ENCODE measurements around the gene SERP2.

SERP2 gene

GRCh38 chr13:44389876-44390275 is 16.3 kb downstream of the SERP2 start:
- no peak for DNase-seq

- DNase-seq: no peak
Measured at GRCh38 chr13:44393391-44393790, 19.8 kb downstream of the SERP2 start.

GRCh38 chr13:44394658-44395057 is 21.0 kb downstream of the SERP2 start:
- no peak for DNase-seq

- DNase-seq: no peak
Measured at GRCh38 chr13:44395976-44396694, 22.5 kb downstream of the SERP2 start.

GRCh38 chr13:44396701-44397580 is 23.3 kb downstream of the SERP2 start:
- peak; percentile 78 for DNase-seq

GRCh38 chr13:44397766-44398223 is 24.2 kb downstream of the SERP2 start:
- DNase-seq: no peak

- DNase-seq: no peak
Measured at GRCh38 chr13:44398606-44399005, 25.0 kb downstream of the SERP2 start.

- no peak for DNase-seq
Measured at GRCh38 chr13:44399074-44399473, 25.4 kb downstream of the SERP2 start.

- no peak for DNase-seq
Measured at GRCh38 chr13:44400736-44401135, 27.1 kb downstream of the SERP2 start.

GRCh38 chr13:44401577-44401976 is 28.0 kb downstream of the SERP2 start:
- no peak for DNase-seq

- no peak for DNase-seq
Measured at GRCh38 chr13:44402899-44403445, 29.3 kb downstream of the SERP2 start.

GRCh38 chr13:44403461-44404056 is 29.9 kb downstream of the SERP2 start:
- DNase-seq: peak; percentile 46

GRCh38 chr13:44404261-44405132 is 30.9 kb downstream of the SERP2 start:
- DNase-seq: no peak

- no peak for DNase-seq
Measured at GRCh38 chr13:44406617-44407016, 33.0 kb downstream of the SERP2 start.

GRCh38 chr13:44407379-44407778 is 33.8 kb downstream of the SERP2 start:
- no peak for DNase-seq

- no peak for DNase-seq
Measured at GRCh38 chr13:44407891-44408290, 34.3 kb downstream of the SERP2 start.

GRCh38 chr13:44409595-44409994 is 36.0 kb downstream of the SERP2 start:
- DNase-seq: no peak

GRCh38 chr13:44410328-44410859 is 36.8 kb downstream of the SERP2 start:
- no peak for DNase-seq

- no peak for DNase-seq
Measured at GRCh38 chr13:44411841-44412240, 38.2 kb downstream of the SERP2 start.

GRCh38 chr13:44412346-44412935 is 38.8 kb downstream of the SERP2 start:
- no peak for DNase-seq

- DNase-seq: no peak
Measured at GRCh38 chr13:44413095-44413494, 39.5 kb downstream of the SERP2 start.

GRCh38 chr13:44414716-44415115 is 41.1 kb downstream of the SERP2 start:
- DNase-seq: no peak

Data from right hindlimb (tissue), 1 donor.